Astrocyte (in vitro differentiated cells and primary cell): ENCODE measurements around the gene SLC9A9.

ENCODE experiments used
- EZH2 ChIP-seq: IDR thresholded peaks from 2 replicates; pipeline ENCODE4 v1.6.1; 2012; ENCODE audit warnings: mild to moderate bottlenecking, low read length, inconsistent platforms; ENCODE audit not compliant: insufficient read depth
- TF ChIP-seq, protein P1 (sequence below): IDR thresholded peaks from 2 replicates; pipeline ENCODE4 v1.5.1; 2011; ENCODE audit warnings: low read depth, mild to moderate bottlenecking, inconsistent platforms, low read length, moderate library complexity; ENCODE audit not compliant: insufficient read depth

DNA sequence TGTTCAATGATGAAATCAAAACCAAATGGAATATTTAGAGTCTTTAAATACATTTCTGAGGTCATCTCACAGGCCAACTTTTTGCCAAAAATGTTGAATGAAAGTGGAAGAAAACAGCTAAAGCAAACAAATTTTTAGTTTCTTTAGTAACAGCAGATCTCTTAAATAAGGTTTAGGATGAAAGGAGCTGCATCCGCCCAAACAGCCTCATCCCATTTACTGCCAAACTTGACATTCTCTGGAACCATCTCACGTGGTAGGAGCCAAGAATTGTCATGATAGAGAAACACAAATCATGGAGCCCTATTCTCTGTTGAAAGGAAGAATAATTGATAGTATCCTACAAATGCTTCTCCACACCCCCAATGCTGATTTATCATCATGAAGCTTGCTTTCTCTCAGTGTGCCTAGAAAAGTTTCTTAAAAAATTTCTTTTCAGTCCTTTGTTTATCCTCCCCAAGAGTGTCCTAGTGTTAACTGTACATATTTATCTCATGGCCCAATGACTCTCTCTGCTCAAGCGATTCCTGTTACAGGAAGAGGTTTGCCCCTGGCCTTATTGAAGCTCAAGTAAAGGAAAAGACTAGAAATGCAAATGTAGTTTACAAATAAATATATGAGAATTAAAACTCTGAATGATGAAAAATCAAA is 23.4 kb downstream of the SLC9A9 start:
- TF ChIP-seq, protein P1, sequence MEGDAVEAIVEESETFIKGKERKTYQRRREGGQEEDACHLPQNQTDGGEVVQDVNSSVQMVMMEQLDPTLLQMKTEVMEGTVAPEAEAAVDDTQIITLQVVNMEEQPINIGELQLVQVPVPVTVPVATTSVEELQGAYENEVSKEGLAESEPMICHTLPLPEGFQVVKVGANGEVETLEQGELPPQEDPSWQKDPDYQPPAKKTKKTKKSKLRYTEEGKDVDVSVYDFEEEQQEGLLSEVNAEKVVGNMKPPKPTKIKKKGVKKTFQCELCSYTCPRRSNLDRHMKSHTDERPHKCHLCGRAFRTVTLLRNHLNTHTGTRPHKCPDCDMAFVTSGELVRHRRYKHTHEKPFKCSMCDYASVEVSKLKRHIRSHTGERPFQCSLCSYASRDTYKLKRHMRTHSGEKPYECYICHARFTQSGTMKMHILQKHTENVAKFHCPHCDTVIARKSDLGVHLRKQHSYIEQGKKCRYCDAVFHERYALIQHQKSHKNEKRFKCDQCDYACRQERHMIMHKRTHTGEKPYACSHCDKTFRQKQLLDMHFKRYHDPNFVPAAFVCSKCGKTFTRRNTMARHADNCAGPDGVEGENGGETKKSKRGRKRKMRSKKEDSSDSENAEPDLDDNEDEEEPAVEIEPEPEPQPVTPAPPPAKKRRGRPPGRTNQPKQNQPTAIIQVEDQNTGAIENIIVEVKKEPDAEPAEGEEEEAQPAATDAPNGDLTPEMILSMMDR, result no peak
- TF ChIP-seq EZH2, result no peak
